Mesenteric fat pad (tissue), 1 donor: ENCODE results near the gene TEX53. TPM values are rescaled to one million over a fixed set of nuclear protein-coding genes. Genes with fewer than 3 reads are reported as not detected.

Experiments
- DNase-seq: peaks from one replicate; pipeline ENCODE4 v3.0.0-alpha.2; 2020; ENCODE audit warnings: low spot score
- total RNA-seq: library from RNA; stranded (reverse); fragmentation: NEBNext Ultra II Directional; extraction: Animal tissue kit (Norgen Biotek cat#: 25700); gene quantifications from one replicate; pipeline ENCODE4 v1.2.1, GENCODE V29; 2021
- donor health status: DM: yes; HTN: yes; CAD: no.

Gene TEX53
- total RNA-seq, 1 donor from 2014 or later, result not detected

GRCh38 chr9:114641967-114642366, 15.6 kb downstream of the TEX53 start:
- DNase-seq, result no peak

GRCh38 chr9:114638404-114638803, 19.2 kb downstream of the TEX53 start:
- DNase-seq, result no peak

DNA sequence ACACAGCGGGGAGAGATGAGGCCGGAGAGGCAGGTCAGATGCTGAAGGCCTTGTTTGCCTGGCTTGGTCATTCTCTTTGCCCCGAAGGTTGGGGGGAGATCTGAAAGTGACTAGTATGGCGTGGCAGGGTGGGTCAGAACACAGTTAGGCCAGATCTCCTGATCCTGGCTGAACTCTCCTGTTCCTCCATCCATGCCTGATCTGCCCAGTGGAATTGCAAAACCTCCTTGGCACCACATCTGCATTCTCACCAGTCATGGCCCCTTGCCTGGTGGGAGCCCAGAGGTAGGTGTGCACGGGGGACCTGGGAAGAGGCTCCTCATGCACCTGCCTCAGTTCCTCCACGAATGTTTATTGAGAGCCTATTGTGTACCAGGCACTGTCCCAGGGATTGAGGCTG, 23.2 kb downstream of the TEX53 start:
- DNase-seq, result no peak

DNA sequence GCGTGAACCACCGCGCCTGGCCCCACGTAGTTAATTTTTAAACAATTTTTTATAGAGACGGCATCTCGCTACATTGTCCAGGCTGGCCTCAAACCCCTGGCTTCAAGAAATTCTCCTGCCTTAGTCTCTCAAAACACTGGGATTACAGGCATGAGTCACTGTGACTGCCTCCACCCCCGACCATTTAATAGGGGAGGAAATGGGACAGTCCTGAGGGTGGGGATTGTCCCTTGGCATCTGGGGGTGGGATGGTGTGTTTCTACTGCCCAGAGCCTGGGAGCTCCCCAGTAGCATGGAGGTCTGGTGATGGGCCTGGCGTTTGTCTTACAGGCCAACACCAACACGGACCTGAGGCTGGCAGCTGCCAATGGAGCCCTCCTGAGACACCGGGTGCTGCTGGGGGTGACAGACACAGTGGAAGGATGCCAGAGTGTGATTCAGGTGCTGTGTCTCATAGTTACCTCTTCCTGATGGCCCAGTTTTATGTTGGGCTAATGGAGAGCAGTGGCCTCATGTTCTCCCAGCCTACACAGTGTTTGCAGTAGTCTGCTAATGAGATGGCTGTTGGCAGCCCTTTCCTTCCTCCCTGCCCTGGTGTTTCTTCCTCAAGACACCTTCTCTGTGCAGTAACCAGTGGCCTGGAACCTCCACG, 24.0 kb downstream of the TEX53 start:
- no peak for DNase-seq

GRCh38 chr9:114631166-114631565, 26.4 kb downstream of the TEX53 start:
- no peak for DNase-seq

DNA sequence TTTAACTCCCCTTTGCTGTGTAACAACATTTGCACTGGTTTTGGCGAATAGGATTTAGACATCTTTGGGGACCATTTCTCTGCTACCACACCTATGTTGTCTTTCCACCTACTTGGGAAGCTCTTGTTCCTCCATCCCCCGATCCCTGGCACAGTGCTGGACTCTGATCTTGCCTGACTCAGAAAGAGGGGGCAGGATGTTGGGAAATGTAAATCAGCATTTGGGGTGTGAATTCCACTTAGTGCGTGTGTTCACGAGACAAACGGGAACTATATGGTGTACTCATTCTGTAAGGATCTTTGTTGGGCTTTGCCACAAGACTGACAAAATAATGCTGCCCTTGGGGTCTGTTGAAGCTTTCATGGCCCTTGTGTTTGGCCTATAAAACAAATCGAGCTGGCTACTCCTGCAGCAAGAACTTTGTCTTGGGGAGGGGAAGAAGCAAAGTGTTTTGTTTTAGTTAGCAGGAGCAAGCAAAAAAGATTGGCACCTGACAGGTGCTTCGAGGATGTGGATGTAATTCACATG, 28.0 kb downstream of the TEX53 start:
- DNase-seq, result no peak

DNA sequence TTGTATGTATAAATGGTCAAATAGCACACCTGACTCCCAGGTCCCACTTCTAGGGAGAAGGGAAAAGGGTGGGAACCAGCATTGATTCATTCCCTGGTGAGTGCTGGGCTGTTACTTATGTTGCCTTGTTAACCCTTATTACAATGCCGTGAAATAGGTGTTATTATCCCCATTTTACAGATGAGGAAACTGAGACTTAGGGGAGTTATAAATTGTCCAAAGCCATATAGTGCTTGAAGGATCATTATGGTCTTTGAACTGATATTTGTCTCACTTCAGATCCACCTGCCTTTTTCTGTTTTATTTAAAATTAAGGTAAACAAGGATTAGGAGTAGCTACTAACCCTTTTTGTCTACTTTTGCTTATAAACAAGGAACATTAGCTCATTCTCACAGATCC, 30.1 kb downstream of the TEX53 start:
- DNase-seq, result no peak

DNA sequence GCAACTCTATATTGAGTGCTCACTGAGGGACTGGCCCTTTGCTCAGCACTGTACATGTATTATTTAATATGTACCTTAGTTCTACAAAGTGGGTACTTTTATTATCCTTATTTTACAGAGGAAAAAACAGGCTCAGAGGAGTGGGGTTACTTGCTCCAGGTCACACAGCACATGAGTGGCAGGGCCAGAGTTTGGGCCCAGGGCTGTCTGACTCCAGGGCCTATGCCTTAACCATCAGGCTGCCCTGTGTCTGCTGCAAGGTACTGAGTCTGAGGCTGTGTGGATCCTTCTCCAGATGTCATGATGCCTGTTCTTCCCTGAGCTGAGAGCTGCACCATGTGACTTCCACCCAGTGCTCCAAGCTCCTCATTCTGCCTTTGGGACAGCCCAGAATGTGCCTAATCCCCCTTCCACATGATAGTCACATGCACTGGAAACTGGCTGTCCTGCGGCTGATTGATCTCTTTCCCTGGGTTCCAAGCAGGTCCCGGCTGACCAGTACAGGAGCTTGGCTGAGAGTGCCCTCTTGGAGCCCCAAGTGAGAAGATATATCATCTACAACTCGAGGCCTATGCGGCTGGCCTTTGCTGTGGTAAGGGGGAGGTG, 31.1 kb downstream of the TEX53 start:
- DNase-seq, result peak; percentile 62

- no peak for DNase-seq
Observed at GRCh38 chr9:114624677-114625076, 32.9 kb downstream of the TEX53 start.

GRCh38 chr9:114621975-114622609, 35.5 kb downstream of the TEX53 start:
- DNase-seq, result peak; percentile 33

GRCh38 chr9:114621561-114621960, 36.0 kb downstream of the TEX53 start:
- DNase-seq, result no peak

GRCh38 chr9:114619191-114619761, 38.3 kb downstream of the TEX53 start:
- no peak for DNase-seq

DNA sequence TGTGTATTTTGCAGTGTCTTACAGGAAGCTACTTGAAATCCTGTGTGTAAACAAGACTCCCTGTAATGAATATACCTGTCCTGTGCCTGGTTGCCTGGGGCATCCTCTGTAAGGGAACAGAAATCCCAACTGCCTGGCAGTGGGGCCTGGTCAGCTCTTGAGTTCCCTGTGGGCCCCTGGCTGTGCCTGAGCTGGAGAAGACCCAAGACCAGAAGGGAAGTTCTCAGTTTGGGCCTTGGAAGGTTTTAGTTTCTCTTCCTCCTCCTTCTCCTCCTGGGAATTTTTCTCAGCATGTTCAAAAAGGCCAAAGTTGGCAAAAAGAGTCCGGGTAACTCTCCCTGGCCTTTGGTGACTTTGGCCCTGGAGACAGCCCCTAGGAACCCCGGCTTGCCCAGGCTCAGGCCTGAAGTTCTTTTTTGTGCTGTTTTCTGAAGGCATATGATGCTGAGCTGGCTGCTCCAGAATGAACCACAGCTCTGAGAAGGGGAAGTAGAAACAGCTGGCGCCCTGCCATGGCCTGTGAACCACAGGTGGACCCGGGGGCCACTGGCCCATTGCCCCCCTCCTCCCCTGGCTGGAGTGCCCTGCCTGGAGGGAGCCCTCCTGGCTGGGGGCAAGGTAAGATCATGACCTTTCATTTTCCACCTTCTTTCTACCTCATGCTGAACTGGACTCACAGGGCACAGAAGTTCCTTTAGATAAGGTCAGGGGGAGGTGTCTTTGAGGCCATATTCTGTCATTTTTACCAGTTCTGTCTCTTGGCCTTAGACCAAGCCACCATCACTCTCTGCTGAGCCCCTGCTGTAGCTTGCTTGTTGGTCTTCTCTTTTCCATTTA, 40.7 kb downstream of the TEX53 start:
- peak; percentile 47 for DNase-seq

GRCh38 chr9:114614373-114614772, 43.2 kb downstream of the TEX53 start:
- peak; percentile 47 for DNase-seq

GRCh38 chr9:114613919-114614318, 43.7 kb downstream of the TEX53 start:
- no peak for DNase-seq

GRCh38 chr9:114613087-114613486, 44.5 kb downstream of the TEX53 start:
- peak; percentile 22 for DNase-seq

GRCh38 chr9:114612272-114612923, 45.2 kb downstream of the TEX53 start:
- peak; percentile 59 for DNase-seq

DNA sequence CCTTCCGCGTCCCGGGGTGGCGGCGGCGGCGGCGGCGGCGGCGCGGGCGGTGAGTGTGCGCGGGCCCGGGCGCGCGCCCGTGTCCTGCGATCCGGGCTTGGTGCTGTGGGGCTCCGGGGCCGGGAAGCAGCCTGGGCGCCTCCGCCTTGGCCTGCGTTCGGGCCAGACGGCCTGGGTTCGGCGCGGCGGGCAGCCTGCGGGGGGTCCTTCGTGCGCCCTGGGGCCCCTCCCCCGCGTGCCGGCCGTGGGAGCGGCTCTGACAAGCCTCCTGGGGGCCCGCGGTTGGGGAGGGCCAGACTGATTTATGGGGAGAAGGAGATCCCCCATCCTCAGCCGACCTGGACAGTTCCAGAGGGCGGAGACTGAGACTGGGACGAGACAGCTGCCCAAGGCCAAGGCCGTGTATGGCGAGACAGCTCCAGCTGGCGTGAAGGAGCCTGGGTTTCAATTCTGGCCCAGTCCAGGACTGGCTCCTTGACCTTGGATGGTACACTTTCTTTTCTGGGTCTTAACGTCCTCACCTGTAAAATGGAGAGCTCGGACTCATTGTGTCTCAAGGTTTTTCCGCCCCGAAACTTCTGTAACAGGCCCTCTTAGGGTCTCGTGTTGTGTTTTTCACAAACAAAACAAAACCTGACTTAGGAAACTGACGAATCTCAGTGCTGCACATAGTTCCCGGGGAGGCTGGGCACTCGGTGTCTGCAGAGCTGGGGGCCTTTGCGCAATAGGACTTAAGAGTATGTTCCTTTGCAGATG, 45.9 kb downstream of the TEX53 start:
- peak; percentile 90 for DNase-seq

- DNase-seq, result no peak
Observed at GRCh38 chr9:114608525-114608796, 49.1 kb downstream of the TEX53 start.
